Astrocyte of the cerebellum (primary cell): ENCODE measurements around the gene SH3RF3.
A peak's percentile ranks its signal among the peaks of the same experiment; 100 is the strongest.

Experiments
- DNase-seq: peaks from one replicate; pipeline ENCODE4 v3.0.0-alpha.2; 2011; ENCODE audit warnings: low read depth
- H3K4me3 ChIP-seq: 2 replicates; pipeline ENCODE4 v1.5.1; 2011; ENCODE audit warnings: mild to moderate bottlenecking, low read depth, low read length, moderate library complexity
- CTCF ChIP-seq: IDR thresholded peaks from 2 replicates; pipeline ENCODE4 v1.5.1; 2012; ENCODE audit warnings: low read length, low read depth, moderate library complexity, mild to moderate bottlenecking; ENCODE audit errors: missing control alignments
- in situ Hi-C: cut with HindIII; loops from 2 replicates; pipeline ENCODE4 v1.10.0; 2017; ENCODE audit warnings: low sequenced_read_pairs

Gene SH3RF3

GRCh38 chr2:109508556-109508955 is 379.6 kb downstream of the SH3RF3 start:
- no peak overlapping the region for H3K4me3 ChIP-seq
- in situ Hi-C loops, result no loop called here
- TF ChIP-seq CTCF, result no peak
- no peak for DNase-seq

GRCh38 chr2:109510136-109511028 is 381.4 kb downstream of the SH3RF3 start:
- in situ Hi-C loops, result no loop called here
- H3K4me3 ChIP-seq, result no peak overlapping the region
- peak; percentile 95 for TF ChIP-seq CTCF
- peak; percentile 56 for DNase-seq

DNA sequence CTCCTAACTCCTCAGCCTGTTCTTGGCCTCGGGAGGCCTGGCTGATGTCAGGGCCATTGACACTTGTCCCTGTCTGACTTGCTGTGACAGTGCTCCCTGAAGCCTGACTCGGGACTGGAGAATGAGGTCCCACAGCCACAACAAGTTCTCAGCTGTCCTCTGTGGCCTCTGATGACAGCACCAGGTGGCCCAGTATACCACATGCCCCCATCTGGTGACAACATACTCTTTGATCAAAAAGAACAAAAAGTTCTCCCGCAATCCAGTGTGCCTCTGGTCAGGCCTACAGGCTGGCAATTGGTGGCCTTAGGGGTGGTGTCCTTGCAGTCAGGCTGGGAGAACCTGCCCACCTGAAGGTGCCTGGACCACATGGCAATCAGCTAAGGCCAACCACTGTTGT is 382.2 kb downstream of the SH3RF3 start:
- in situ Hi-C loops, result no loop called here

DNA sequence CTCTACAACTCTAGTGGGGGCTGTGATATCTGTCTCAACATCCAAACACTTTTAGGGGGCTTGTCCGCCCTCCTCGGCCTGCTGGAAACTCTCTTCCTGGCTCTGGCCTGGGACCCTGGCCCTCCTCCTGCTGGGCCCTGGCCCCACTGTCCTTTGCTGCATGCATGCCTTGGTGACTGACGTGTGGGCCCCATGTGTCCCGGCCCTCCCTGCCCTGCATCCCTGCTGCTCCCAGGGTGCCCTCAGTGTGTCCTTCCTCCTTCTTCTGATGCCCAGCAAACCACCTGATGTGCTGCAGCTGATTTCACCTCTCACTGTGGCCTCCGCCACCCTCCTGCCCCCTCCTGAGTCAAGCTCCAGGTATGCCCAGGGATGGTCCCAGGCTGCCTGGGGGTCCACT is 383.1 kb downstream of the SH3RF3 start:
- no peak for DNase-seq
- no peak overlapping the region for H3K4me3 ChIP-seq
- no peak for TF ChIP-seq CTCF
- in situ Hi-C loops, result no loop called here

More for the DNA sequence above, 382.2 kb downstream of the SH3RF3 start:
- DNase-seq, result no peak
- H3K4me3 ChIP-seq, result no peak overlapping the region
- no peak for TF ChIP-seq CTCF

- no peak for DNase-seq
- in situ Hi-C loops, result no loop called here
- no peak for TF ChIP-seq CTCF
- no peak overlapping the region for H3K4me3 ChIP-seq
These were observed 384.2 kb downstream of the SH3RF3 start for GRCh38 chr2:109513230-109513629.

DNA sequence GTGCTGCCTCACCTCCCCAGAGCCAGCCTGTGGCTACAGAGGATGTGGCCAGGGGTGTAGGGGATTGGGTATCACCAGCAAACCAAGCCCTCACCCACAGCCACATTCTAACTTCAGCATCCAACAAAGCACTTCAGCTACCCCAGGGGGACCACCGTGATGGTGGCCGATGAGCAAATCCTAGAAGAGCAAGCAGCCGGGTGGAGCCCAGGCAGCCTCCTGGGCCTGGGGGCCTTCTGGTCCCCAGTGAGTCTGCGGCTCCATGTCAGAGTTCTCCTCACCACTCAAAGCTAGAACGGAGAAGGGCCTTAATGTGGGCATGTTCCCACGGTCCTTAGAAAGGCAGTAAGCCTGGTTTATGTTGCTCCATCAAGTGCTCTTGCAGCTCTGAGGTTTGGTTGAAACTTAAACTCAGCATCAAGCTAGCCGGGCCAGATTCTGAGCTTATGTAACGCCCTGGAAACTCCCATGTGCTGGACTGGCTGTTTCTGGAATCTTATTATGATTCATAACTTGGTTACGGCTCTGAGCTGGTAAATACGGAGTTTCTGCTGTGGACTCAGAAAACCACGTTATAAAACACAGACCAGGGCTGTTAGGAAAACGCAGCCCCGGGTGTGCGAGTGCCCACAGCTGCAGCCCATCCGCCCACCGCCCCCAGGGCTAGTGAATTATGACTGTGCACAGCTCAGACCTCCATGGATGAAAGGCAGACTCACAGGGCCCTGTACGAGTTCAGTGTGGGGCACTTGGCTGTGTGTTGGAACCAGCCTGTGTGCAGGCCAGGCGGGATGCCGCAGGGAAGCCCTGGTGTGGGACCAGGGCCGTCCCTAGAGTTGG is 385.0 kb downstream of the SH3RF3 start:
- peak; percentile 65 for DNase-seq
- in situ Hi-C loops, result no loop called here
- H3K4me3 ChIP-seq, result no peak overlapping the region

More for the DNA sequence above, 385.0 kb downstream of the SH3RF3 start:
- no peak for TF ChIP-seq CTCF
